Measurements from ENCODE around the gene GPR65. TPM values are rescaled to one million over a fixed set of nuclear protein-coding genes. Genes with fewer than 3 reads are reported as not detected.
A peak's percentile ranks its signal among the peaks of the same experiment; 100 is the strongest.

GPR65 gene
- 0.57 TPM for total RNA-seq
- long read RNA-seq, result 0 reads

- DNase-seq (ENCODE audit: low spot score), result no peak
- intact Hi-C loops (cut with DNase I), result no loop called here
These were observed at the start of gene GPR65 for GRCh38 chr14:88005050-88005481. TSS of gene GPR65 (plus strand) at chr14:88005135. CDS start at chr14:88010848, 5,713 bp downstream.

- intact Hi-C loops (cut with DNase I), result no loop called here
- no peak for DNase-seq (ENCODE audit: low spot score)
These were observed 49.4 kb upstream of the GPR65 start for GRCh38 chr14:87955501-87955900.

- intact Hi-C loops (cut with DNase I), result no loop called here
These were observed 44.7 kb upstream of the GPR65 start for GRCh38 chr14:87960013-87960787.

GRCh38 chr14:87961246-87961645 lies 43.7 kb upstream of the GPR65 start:
- intact Hi-C loops (cut with DNase I), result no loop called here
- no peak for DNase-seq (ENCODE audit: low spot score)

More at GRCh38 chr14:87960013-87960787, 44.7 kb upstream of the GPR65 start:
- DNase-seq (ENCODE audit: low spot score), result no peak

GRCh38 chr14:87966816-87967215 lies 38.1 kb upstream of the GPR65 start:
- intact Hi-C loops (cut with DNase I), result no loop called here
- no peak for DNase-seq (ENCODE audit: low spot score)

GRCh38 chr14:87967496-87967895 lies 37.4 kb upstream of the GPR65 start:
- intact Hi-C loops (cut with DNase I), result no loop called here
- no peak for DNase-seq (ENCODE audit: low spot score)

- DNase-seq (ENCODE audit: low spot score), result no peak
- intact Hi-C loops (cut with DNase I), result no loop called here
These were observed 33.9 kb upstream of the GPR65 start for GRCh38 chr14:87971010-87971409.

GRCh38 chr14:87975636-87976035 lies 29.3 kb upstream of the GPR65 start:
- DNase-seq (ENCODE audit: low spot score), result no peak
- intact Hi-C loops (cut with DNase I), result no loop called here

- intact Hi-C loops (cut with DNase I), result no loop called here
- no peak for DNase-seq (ENCODE audit: low spot score)
These were observed 25.2 kb upstream of the GPR65 start for GRCh38 chr14:87979689-87980088.

- DNase-seq (ENCODE audit: low spot score), result no peak
- intact Hi-C loops (cut with DNase I), result no loop called here
These were observed 15.5 kb upstream of the GPR65 start for GRCh38 chr14:87989221-87989955.

- intact Hi-C loops (cut with DNase I), result loop anchor here (10.0 kb wide), 1 partner anchor 395 kb away; the partner anchor contains the start of gene SPATA7
- no peak for DNase-seq (ENCODE audit: low spot score)
These were observed 15.0 kb upstream of the GPR65 start for GRCh38 chr14:87989956-87990299.

- intact Hi-C loops (cut with DNase I), result loop anchor here (10.0 kb wide), 1 partner anchor 394 kb away; the partner anchor contains the start of gene SPATA7
- DNase-seq (ENCODE audit: low spot score), result no peak
These were observed 14.3 kb upstream of the GPR65 start for GRCh38 chr14:87990682-87991081.

GRCh38 chr14:87992346-87992717 lies 12.6 kb upstream of the GPR65 start:
- no peak for DNase-seq (ENCODE audit: low spot score)
- intact Hi-C loops (cut with DNase I), result loop anchor here (10.0 kb wide), 1 partner anchor 392 kb away; the partner anchor contains the start of gene SPATA7

- intact Hi-C loops (cut with DNase I), result loop anchor here (10.0 kb wide), 1 partner anchor 392 kb away; the partner anchor contains the start of gene SPATA7
- DNase-seq (ENCODE audit: low spot score), result peak; percentile 98
These were observed 12.0 kb upstream of the GPR65 start, which contains the start of gene GALC for GRCh38 chr14:87992718-87993628. TSS of gene GALC (minus strand) at chr14:87993182. CDS start at chr14:87993164, 18 bp downstream.

- no peak for DNase-seq (ENCODE audit: low spot score)
- intact Hi-C loops (cut with DNase I), result loop anchor here (10.0 kb wide), 1 partner anchor 390 kb away; the partner anchor contains the start of gene SPATA7
These were observed 10.0 kb upstream of the GPR65 start for GRCh38 chr14:87994974-87995373.

- intact Hi-C loops (cut with DNase I), result loop anchor here (10.0 kb wide), 1 partner anchor 389 kb away; the partner anchor contains the start of gene SPATA7
- DNase-seq (ENCODE audit: low spot score), result no peak
These were observed 9.2 kb upstream of the GPR65 start for GRCh38 chr14:87995500-87996290.

- DNase-seq (ENCODE audit: low spot score), result no peak
- intact Hi-C loops (cut with DNase I), result loop anchor here (10.0 kb wide), 1 partner anchor 389 kb away; the partner anchor contains the start of gene SPATA7
These were observed 8.7 kb upstream of the GPR65 start for GRCh38 chr14:87996291-87996592.

- intact Hi-C loops (cut with DNase I), result loop anchor here (10.0 kb wide), 1 partner anchor 386 kb away; the partner anchor contains the start of gene SPATA7
- no peak for DNase-seq (ENCODE audit: low spot score)
These were observed 6.5 kb upstream of the GPR65 start for GRCh38 chr14:87998482-87998881.

- DNase-seq (ENCODE audit: low spot score), result no peak
- intact Hi-C loops (cut with DNase I), result loop anchor here (10.0 kb wide), 1 partner anchor 386 kb away; the partner anchor contains the start of gene SPATA7
These were observed 5.7 kb upstream of the GPR65 start for GRCh38 chr14:87999277-87999676.

Data from cardiac septum (tissue), 1 donor.